ENCODE data around the gene USP20.

The USP20 gene

DNA sequence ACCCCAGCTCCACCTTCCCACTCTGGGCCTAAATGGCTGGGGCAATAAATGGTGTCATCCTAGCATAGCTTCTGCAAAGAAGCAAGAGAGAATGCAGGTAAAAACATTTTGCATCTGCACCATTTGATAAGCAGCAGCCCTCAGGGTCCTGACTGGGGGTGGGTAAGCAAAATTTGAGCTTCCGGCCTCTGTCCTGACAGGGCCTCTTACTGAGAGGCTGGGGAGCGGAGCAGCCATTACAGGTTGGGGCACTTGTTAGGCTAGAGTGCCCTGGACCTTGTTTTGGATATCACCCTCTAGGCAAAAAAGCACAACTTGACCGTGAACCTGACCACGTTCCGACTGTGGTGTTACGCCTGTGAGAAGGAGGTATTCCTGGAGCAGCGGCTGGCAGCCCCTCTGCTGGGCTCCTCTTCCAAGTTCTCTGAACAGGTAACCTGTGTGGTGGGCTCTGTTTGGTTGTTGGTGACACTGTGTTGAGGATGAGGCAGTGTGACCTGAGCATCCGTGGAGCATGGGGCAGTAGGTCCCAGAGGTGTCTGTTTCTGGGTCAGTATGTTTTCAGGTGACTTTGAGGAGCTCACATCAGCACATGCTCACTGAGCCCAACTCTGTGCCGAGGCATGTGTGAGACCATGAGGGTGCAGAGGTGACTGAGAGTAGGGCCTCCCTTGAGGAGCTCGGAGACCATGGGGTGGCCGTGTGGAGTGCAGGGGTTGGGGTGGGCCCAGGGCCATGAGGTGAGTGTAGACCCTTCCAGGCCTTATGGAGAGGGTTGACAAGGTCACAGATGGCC is 23.1 kb downstream of the USP20 start:
- DNase-seq (ENCODE audit: low spot score), result no peak
- in situ Hi-C loops (cut with MboI; ENCODE audit: low pct_unique_long_range_greater_than_20kb, low sequenced_read_pairs, unreplicated experiment), result no loop called here
- TF ChIP-seq, protein P1, sequence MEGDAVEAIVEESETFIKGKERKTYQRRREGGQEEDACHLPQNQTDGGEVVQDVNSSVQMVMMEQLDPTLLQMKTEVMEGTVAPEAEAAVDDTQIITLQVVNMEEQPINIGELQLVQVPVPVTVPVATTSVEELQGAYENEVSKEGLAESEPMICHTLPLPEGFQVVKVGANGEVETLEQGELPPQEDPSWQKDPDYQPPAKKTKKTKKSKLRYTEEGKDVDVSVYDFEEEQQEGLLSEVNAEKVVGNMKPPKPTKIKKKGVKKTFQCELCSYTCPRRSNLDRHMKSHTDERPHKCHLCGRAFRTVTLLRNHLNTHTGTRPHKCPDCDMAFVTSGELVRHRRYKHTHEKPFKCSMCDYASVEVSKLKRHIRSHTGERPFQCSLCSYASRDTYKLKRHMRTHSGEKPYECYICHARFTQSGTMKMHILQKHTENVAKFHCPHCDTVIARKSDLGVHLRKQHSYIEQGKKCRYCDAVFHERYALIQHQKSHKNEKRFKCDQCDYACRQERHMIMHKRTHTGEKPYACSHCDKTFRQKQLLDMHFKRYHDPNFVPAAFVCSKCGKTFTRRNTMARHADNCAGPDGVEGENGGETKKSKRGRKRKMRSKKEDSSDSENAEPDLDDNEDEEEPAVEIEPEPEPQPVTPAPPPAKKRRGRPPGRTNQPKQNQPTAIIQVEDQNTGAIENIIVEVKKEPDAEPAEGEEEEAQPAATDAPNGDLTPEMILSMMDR (IDR thresholded peaks at IDR 0.05; ENCODE audit: extremely low read depth, insufficient read depth, missing control alignments), result no peak

DNA sequence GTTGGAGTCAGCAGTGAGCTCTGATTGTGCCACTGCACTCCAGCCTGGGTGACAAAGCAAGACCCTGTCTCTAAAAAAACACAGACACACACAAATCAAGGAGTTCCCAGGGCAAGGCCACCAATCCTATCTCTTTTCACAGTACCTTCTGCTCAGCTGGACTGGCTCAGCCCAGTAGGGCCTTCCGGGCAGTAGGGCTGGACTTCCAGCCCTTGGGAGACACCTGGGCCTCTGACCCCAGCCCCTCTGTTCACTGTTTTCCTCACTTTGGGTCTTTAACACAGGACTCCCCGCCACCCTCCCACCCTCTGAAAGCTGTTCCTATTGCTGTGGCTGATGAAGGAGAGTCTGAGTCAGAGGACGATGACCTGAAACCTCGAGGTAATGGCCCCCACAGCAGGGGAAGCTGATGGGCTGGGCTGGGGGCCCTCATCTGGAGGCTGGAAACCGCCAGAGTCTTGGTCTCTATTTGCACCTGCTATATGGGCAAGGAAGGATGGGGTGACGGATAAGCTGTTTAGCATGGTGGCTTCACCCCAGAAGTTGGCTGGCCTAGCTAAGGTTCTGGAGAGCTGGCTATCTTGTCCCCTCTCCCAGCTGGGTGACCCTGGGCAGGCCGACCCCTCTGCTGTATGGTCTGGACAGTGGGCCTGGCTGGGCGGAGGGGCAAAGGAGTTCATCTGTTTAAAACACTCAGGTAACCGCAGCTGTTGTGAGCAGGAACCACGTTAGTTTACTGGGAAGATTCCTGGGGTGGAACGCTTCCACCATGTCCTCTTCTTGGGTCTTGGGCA is 25.6 kb downstream of the USP20 start:
- DNase-seq (ENCODE audit: low spot score), result no peak
- in situ Hi-C loops (cut with MboI; ENCODE audit: low pct_unique_long_range_greater_than_20kb, low sequenced_read_pairs, unreplicated experiment), result no loop called here

DNA sequence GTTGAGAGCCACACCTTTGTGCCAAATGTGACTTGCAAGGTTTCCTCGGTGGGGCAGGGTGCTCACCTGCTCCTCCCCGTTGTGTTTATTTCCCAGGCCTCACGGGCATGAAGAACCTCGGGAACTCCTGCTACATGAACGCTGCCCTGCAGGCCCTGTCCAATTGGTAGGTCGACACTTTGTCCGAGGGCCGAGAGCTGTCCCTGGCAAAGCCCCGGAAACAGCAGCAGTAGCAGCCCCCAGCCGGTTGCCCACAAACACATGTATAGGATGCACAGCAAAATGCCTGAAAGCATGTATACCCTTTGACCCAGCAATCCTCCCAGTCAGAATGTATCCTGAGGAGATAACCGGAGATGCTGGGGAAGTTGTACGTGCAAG is 26.2 kb downstream of the USP20 start:
- TF ChIP-seq, protein P1 (IDR thresholded peaks at IDR 0.05; ENCODE audit: extremely low read depth, insufficient read depth, missing control alignments), result no peak
- in situ Hi-C loops (cut with MboI; ENCODE audit: low pct_unique_long_range_greater_than_20kb, low sequenced_read_pairs, unreplicated experiment), result no loop called here
- no peak for DNase-seq (ENCODE audit: low spot score)

More for the DNA sequence above, 25.6 kb downstream of the USP20 start:
- TF ChIP-seq, protein P1 (IDR thresholded peaks at IDR 0.05; ENCODE audit: extremely low read depth, insufficient read depth, missing control alignments), result no peak

DNA sequence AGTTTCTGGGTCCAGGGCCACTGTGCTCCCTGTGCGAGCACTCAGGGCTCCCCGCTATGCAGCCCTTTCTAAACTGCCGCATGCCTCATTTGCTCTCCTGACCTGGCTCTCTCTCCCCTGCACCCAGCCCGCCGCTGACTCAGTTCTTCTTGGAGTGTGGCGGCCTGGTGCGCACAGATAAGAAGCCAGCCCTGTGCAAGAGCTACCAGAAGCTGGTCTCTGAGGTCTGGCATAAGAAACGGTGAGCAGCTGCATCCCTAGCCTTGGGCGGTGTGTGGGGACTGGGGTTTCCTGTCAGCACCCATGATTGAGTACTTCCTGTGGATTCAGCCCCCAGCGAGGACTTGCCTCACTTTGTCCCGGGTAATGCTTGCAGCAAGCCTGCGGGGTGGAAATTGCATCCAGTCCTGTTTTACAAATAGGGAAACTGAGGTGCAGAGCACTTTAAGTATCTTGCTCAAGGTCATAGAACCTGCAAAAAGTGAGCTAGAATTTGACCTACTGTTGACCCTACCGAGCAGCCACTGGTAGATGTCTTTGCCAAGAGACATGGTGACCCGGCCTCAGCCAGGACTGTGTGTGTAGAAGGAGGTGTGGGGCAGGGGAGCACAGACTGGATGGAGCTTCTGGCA is 27.9 kb downstream of the USP20 start:
- in situ Hi-C loops (cut with MboI; ENCODE audit: low pct_unique_long_range_greater_than_20kb, low sequenced_read_pairs, unreplicated experiment), result no loop called here
- no peak for DNase-seq (ENCODE audit: low spot score)
- TF ChIP-seq, protein P1 (IDR thresholded peaks at IDR 0.05; ENCODE audit: extremely low read depth, insufficient read depth, missing control alignments), result no peak

DNA sequence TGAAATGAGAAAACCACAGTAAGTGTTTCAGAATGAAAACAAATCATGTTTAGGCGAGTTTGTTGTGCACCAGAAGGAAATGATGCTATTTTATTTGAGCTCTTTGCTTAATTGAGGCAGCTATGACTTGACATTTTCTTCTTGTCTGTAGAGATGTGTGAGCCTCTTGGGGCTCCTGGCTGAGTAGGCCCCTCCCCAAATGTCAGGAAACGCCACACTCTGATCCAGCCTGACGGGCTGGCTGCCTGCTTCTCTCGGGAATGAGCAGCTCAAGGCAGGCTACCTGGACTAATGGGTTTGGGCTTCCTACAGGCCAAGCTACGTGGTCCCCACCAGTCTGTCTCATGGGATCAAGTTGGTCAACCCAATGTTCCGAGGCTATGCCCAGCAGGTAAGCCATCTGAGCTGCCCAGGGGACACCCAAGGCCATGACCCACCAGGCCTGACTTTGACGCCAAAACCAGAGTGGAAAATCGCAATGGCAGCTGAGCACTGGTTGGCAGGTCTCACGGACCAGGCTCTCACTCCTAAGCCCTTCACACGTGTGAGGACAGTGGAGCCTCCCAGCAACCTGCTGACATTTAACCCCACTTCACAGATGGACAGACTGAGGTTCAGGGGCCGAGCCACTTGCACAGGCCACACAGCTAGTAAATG is 29.9 kb downstream of the USP20 start:
- in situ Hi-C loops (cut with MboI; ENCODE audit: low pct_unique_long_range_greater_than_20kb, low sequenced_read_pairs, unreplicated experiment), result no loop called here
- TF ChIP-seq, protein P1 (IDR thresholded peaks at IDR 0.05; ENCODE audit: extremely low read depth, insufficient read depth, missing control alignments), result no peak
- no peak for DNase-seq (ENCODE audit: low spot score)

DNA sequence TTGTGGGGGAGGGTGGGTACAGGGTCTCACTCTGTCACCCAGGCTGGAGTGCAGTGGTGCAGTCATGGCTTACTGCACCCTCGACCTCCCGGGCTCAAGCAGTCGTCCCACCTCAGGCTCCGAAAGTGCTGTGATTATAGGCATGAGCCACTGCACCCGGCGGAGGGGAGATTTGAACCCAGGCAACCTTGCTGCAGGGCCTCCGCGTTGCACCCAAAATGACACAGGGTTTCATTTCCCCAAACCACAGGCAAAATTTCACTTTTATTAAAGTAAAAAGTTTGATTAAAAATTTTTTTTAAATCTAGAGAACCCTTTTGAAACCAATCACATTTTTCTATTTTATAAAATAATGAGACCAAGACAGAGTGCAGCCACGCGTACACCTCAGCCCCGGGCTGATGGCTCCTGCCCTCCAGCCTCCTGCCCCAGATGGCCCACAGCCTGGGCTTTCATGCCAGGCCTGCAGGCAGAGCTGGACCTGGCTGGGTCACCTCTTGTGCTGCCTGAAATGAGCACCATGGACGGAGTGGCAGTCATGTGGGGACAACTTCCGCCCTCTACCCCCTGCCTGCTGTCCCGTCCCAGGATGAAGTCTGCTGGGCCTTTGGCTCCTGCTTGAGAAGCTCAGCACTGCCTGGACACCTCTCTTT is 30.5 kb downstream of the USP20 start:
- in situ Hi-C loops (cut with MboI; ENCODE audit: low pct_unique_long_range_greater_than_20kb, low sequenced_read_pairs, unreplicated experiment), result no loop called here
- DNase-seq (ENCODE audit: low spot score), result no peak
- TF ChIP-seq, protein P1 (IDR thresholded peaks at IDR 0.05; ENCODE audit: extremely low read depth, insufficient read depth, missing control alignments), result no peak

Data from GM13977 (cell line).